Mammary epithelial cell (primary cell): ENCODE measurements around the gene NDUFA8.

Experiments used
- EZH2 ChIP-seq: IDR thresholded peaks from 2 replicates; pipeline ENCODE4 v1.6.1; 2012; ENCODE audit warnings: low read length, inconsistent platforms, borderline replicate concordance
- TF ChIP-seq, protein P1 (sequence below), 2 donors: IDR thresholded peaks in 1 of 2; conservative IDR thresholded peaks in 1 of 2; 2 replicates each; pipeline ENCODE4 v1.5.1; 2011 to 2012; ENCODE audit warnings: inconsistent platforms in 2 of 2, low read length in 2 of 2, mild to moderate bottlenecking in 2 of 2, control low read depth in 1 of 2, low read depth in 1 of 2; ENCODE audit not compliant: insufficient read depth in 1 of 2; ENCODE audit errors: extremely low read depth in 1 of 2

DNA sequence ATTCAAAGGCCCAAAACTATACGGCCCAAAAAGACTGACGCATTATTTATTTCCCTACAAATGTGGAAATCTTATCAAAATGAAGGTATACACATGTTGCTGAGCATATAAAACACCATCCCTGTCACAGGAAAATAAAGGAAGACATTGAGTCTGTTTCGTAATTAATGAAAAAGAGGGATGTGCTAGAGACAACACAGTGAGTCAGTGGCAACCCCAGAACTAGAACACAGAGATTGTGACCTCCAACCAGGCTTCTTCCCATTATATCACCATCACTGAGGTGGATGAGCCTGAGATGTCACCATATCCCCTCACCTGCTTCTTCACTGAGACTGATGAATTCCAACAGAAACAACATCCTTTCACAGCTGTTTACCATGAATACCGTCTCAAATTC is 3.8 kb downstream of the NDUFA8 start:
- TF ChIP-seq, protein P1, sequence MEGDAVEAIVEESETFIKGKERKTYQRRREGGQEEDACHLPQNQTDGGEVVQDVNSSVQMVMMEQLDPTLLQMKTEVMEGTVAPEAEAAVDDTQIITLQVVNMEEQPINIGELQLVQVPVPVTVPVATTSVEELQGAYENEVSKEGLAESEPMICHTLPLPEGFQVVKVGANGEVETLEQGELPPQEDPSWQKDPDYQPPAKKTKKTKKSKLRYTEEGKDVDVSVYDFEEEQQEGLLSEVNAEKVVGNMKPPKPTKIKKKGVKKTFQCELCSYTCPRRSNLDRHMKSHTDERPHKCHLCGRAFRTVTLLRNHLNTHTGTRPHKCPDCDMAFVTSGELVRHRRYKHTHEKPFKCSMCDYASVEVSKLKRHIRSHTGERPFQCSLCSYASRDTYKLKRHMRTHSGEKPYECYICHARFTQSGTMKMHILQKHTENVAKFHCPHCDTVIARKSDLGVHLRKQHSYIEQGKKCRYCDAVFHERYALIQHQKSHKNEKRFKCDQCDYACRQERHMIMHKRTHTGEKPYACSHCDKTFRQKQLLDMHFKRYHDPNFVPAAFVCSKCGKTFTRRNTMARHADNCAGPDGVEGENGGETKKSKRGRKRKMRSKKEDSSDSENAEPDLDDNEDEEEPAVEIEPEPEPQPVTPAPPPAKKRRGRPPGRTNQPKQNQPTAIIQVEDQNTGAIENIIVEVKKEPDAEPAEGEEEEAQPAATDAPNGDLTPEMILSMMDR (conservative IDR thresholded peaks at IDR 0.05 in 1 of 2, IDR thresholded peaks at IDR 0.05 in 1 of 2; ENCODE audit: extremely low read depth in 1 of 2, insufficient read depth in 1 of 2, low read depth in 1 of 2, low read length in 2 of 2) = no peak
- TF ChIP-seq EZH2 = no peak
